PFSK-1 (cell line): Measurements from ENCODE around the gene RUNX2.

ENCODE experiments used
- FOXP2 ChIP-seq: optimal IDR thresholded peaks from 2 replicates; pipeline ENCODE3; 2011; ENCODE audit warnings: borderline replicate concordance, control low read depth, inconsistent platforms; ENCODE audit not compliant: insufficient read depth; ENCODE audit errors: extremely low read length, extremely low read depth
- POLR2AphosphoS5 ChIP-seq: IDR thresholded peaks from 2 replicates; pipeline ENCODE4 v1.6.1; 2012; ENCODE audit warnings: low read depth, mild to moderate bottlenecking, control low read depth, low read length, moderate library complexity
- SIN3A ChIP-seq: IDR thresholded peaks from 2 replicates; pipeline ENCODE4 v1.6.1; 2012; ENCODE audit warnings: mild to moderate bottlenecking, low read length, moderate library complexity, borderline replicate concordance; ENCODE audit not compliant: insufficient read depth
- TAF1 ChIP-seq: IDR thresholded peaks from 2 replicates; pipeline ENCODE4 v1.6.1; 2012; ENCODE audit warnings: low read length, control low read depth, borderline replicate concordance; ENCODE audit not compliant: insufficient read depth
- TF ChIP-seq, protein P1 (sequence below), 2 experiments: IDR thresholded peaks; 2 replicates each; pipeline versions ENCODE4 v1.6.1 to v1.8.0; 2011 to 2012; ENCODE audit warnings: low read depth in 2 of 2, low read length in 2 of 2, control low read depth in 1 of 2, inconsistent platforms in 1 of 2, mild to moderate bottlenecking in 1 of 2, moderate library complexity in 1 of 2; ENCODE audit not compliant: insufficient read depth in 1 of 2

RUNX2 gene

GRCh38 chr6:45655745-45656476 lies 327.8 kb downstream of the RUNX2 start:
- no peak for TF ChIP-seq FOXP2
- no peak for TF ChIP-seq SIN3A
- TF ChIP-seq POLR2AphosphoS5: no peak
- TF ChIP-seq, protein P1, sequence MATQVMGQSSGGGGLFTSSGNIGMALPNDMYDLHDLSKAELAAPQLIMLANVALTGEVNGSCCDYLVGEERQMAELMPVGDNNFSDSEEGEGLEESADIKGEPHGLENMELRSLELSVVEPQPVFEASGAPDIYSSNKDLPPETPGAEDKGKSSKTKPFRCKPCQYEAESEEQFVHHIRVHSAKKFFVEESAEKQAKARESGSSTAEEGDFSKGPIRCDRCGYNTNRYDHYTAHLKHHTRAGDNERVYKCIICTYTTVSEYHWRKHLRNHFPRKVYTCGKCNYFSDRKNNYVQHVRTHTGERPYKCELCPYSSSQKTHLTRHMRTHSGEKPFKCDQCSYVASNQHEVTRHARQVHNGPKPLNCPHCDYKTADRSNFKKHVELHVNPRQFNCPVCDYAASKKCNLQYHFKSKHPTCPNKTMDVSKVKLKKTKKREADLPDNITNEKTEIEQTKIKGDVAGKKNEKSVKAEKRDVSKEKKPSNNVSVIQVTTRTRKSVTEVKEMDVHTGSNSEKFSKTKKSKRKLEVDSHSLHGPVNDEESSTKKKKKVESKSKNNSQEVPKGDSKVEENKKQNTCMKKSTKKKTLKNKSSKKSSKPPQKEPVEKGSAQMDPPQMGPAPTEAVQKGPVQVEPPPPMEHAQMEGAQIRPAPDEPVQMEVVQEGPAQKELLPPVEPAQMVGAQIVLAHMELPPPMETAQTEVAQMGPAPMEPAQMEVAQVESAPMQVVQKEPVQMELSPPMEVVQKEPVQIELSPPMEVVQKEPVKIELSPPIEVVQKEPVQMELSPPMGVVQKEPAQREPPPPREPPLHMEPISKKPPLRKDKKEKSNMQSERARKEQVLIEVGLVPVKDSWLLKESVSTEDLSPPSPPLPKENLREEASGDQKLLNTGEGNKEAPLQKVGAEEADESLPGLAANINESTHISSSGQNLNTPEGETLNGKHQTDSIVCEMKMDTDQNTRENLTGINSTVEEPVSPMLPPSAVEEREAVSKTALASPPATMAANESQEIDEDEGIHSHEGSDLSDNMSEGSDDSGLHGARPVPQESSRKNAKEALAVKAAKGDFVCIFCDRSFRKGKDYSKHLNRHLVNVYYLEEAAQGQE (IDR thresholded peaks at IDR 0.05; ENCODE audit: insufficient read depth in 1 of 2, low read depth in 2 of 2, low read length in 2 of 2): no peak
- no peak for TF ChIP-seq TAF1

- TF ChIP-seq FOXP2: no peak
- TF ChIP-seq, protein P1 (IDR thresholded peaks at IDR 0.05; ENCODE audit: insufficient read depth in 1 of 2, low read depth in 2 of 2, low read length in 2 of 2): no peak
- TF ChIP-seq POLR2AphosphoS5: no peak
- TF ChIP-seq TAF1: no peak
- no peak for TF ChIP-seq SIN3A
These were observed 329.1 kb downstream of the RUNX2 start for GRCh38 chr6:45657226-45657625.

DNA sequence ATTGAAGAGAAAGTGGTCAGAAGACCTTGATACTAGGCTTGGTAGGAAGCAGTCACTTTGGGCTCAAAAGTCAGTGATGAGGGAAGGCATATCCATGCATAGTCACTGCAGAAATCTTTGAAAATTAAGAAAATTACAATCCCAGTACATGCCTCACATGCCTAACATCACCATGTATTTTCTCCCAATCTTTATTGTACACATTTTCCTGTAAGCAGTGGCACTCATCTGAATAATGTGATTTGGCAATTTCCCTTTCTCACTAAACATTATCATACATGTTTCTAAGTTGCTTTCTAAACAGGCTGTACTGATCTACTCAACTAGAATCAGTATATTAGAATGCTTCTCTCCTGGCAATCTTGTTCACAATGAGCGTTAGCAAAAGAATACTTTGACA lies 330.3 kb downstream of the RUNX2 start:
- TF ChIP-seq TAF1 (no peak), FOXP2 (no peak)

DNA sequence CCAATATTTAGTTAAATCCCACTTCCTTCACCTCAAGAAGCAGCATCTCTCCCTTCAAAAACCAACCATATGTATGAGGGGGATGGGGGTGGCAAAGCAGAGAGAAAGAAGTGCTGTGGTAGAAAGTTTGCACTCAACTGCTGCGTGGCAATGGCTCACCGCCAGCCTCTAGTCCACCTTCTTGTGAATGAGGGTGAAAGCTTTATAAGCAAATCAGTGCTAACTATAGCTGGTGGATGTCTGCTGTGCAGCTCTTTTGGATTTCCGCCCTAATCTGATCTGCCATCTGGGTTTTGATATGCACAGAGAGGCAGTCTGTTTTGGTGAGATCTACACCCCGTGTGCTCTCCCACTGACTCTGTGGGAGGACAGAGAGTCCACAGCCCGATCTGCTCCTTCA lies 330.8 kb downstream of the RUNX2 start:
- TF ChIP-seq, protein P1 (IDR thresholded peaks at IDR 0.05; ENCODE audit: insufficient read depth in 1 of 2, low read depth in 2 of 2, low read length in 2 of 2): no peak
- TF ChIP-seq FOXP2 (no peak), SIN3A (no peak), TAF1 (no peak), POLR2AphosphoS5 (no peak)

GRCh38 chr6:45661661-45662060 lies 333.5 kb downstream of the RUNX2 start:
- no peak for TF ChIP-seq POLR2AphosphoS5
- TF ChIP-seq, protein P1 (IDR thresholded peaks at IDR 0.05; ENCODE audit: insufficient read depth in 1 of 2, low read depth in 2 of 2, low read length in 2 of 2): no peak
- TF ChIP-seq SIN3A: no peak
- TF ChIP-seq FOXP2: no peak
- TF ChIP-seq TAF1: no peak
